Hepatocyte (in vitro differentiated cells): Measurements from ENCODE around the gene SNCAIP.

ENCODE experiments used
- CTCF ChIP-seq: fragments of 200-600 bp; sonication (generic); IDR thresholded peaks from 2 replicates; pipeline ENCODE4 v1.5.1; 2016; ENCODE audit warnings: antibody characterized with exemption, mild to moderate bottlenecking; ENCODE audit not compliant: poor library complexity
- EZH2 ChIP-seq: fragments of 200-600 bp; sonication (generic); IDR thresholded peaks from 2 replicates; pipeline ENCODE4 v1.6.1; 2016; ENCODE audit warnings: antibody characterized with exemption, mild to moderate bottlenecking, borderline replicate concordance
- EZH2phosphoT487 ChIP-seq: fragments of 200-600 bp; sonication (generic); IDR thresholded peaks from one replicate; pipeline ENCODE4 v1.6.1; 2018; ENCODE audit warnings: antibody characterized with exemption, mild to moderate bottlenecking, low read depth, moderate library complexity; ENCODE audit not compliant: unreplicated experiment, severe bottlenecking

- TF ChIP-seq CTCF = no peak
- TF ChIP-seq EZH2 = no peak
- TF ChIP-seq EZH2phosphoT487 = no peak
Observed at GRCh38 chr5:122415801-122416120, 103.7 kb downstream of the SNCAIP start.
